K562 (cell line): ENCODE data around the gene GP1BA. TPM values are rescaled to one million over a fixed set of nuclear protein-coding genes. Genes with fewer than 3 reads are reported as not detected.
A peak's percentile ranks its signal among the peaks of the same experiment; 100 is the strongest.

Source experiments
- BCOR ChIP-seq: fragments of 450-650 bp; IDR thresholded peaks from 2 replicates; pipeline ENCODE4 v1.6.1; 2016
- BRF1 ChIP-seq: IDR thresholded peaks from 3 replicates; pipeline ENCODE4 v1.6.1; 2011; ENCODE audit warnings: borderline replicate concordance, mild to moderate bottlenecking; ENCODE audit not compliant: insufficient read length; ENCODE audit errors: extremely low read depth
- CBFB ChIP-seq: sonication (generic); formaldehyde crosslinking; IDR thresholded peaks from 2 replicates; pipeline ENCODE4 v1.4.0; 2020; ENCODE audit warnings: mild to moderate bottlenecking, missing genetic modification reagents
- CTCF ChIP-seq, 3 experiments: IDR thresholded peaks in 2 of 3; conservative IDR thresholded peaks in 1 of 3; 2 replicates each; pipeline ENCODE4 v1.5.1; 2011 to 2012; ENCODE audit warnings: low read length in 3 of 3, mild to moderate bottlenecking in 3 of 3, control low read depth in 2 of 3, improper control_type of control experiment in 1 of 3, inconsistent platforms in 1 of 3, low read depth in 1 of 3, mixed read lengths in 1 of 3, moderate library complexity in 1 of 3; ENCODE audit not compliant: insufficient read depth in 2 of 3
- GABPB1 ChIP-seq: sonication (generic); formaldehyde crosslinking; IDR thresholded peaks from 2 replicates; pipeline ENCODE4 v1.8.0; 2022; ENCODE audit warnings: mild to moderate bottlenecking, missing genetic modification reagents
- IRF1 ChIP-seq: sonication (generic); formaldehyde crosslinking; IDR thresholded peaks from 2 replicates; pipeline ENCODE4 v1.8.0; 2022; ENCODE audit warnings: missing genetic modification reagents, mild to moderate bottlenecking, borderline replicate concordance
- MAZ ChIP-seq, 2 experiments: fragments of 450-650 bp in 1 of 2; sonication (generic) in 1 of 2; formaldehyde crosslinking; IDR thresholded peaks in 1 of 2; conservative IDR thresholded peaks in 1 of 2; 2 replicates each; pipeline versions ENCODE4 v1.4.0 to v1.5.0; 2020; ENCODE audit warnings: mild to moderate bottlenecking in 1 of 2, missing genetic modification reagents in 1 of 2
- MEF2D ChIP-seq: conservative IDR thresholded peaks from 2 replicates; pipeline ENCODE4 v1.6.1; 2016; ENCODE audit warnings: low read depth, missing genetic modification characterization, missing compliant biosample characterization
- MGA ChIP-seq: fragments of 450-650 bp; IDR thresholded peaks from 2 replicates; pipeline ENCODE4 v1.6.1; 2016; ENCODE audit warnings: mild to moderate bottlenecking, moderate library complexity
- SMARCA4 ChIP-seq: fragments of 450-650 bp; IDR thresholded peaks from 2 replicates; pipeline ENCODE4 v1.6.1; 2016
- ZNF785 ChIP-seq: fragments of 250-450 bp; sonication (Bioruptor Pico); IDR thresholded peaks from 2 replicates; pipeline ENCODE4 v1.4.0; 2020; ENCODE audit warnings: mild to moderate bottlenecking
- ZNF79 ChIP-seq: fragments of 250-450 bp; sonication (Bioruptor Pico); IDR thresholded peaks from 2 replicates; pipeline ENCODE4 v1.4.0; 2020; ENCODE audit warnings: low read depth, mild to moderate bottlenecking, moderate library complexity
- polyA plus RNA-seq, 8 experiments: library from polyadenylated mRNA; depleted of rRNA in 4 of 8; stranded (reverse) in 5 of 8; unstranded in 3 of 8; fragments of >200 nt; fragmentation: Nextera tagmentation in 2 of 8; fragmentation: Illumina TruSeq in 1 of 8; extraction: Ambion mirVana in 2 of 8; extraction: Trizol in 1 of 8; gene quantifications; 2 replicates each; pipeline versions ENCODE4 v1.2.1 to v1.2.3, GENCODE V29; 2011 to 2014; ENCODE audit warnings: inconsistent platforms in 1 of 8, missing spikeins in 1 of 8
- total RNA-seq, 7 experiments: library from RNA; depleted of rRNA in 6 of 7; stranded (reverse); fragments of >200 nt in 6 of 7; fragmentation: Illumina TruSeq in 2 of 7; extraction: Trizol in 2 of 7; gene quantifications; 2 replicates each; pipeline versions ENCODE4 v1.2.1 to v1.2.3, GENCODE V29; 2011 to 2021; ENCODE audit warnings: low replicate concordance in 1 of 7

GP1BA gene
- total and polyA plus RNA-seq, 9 of the 15 experiments (the other 6 are each of a cell fraction or from before 2014, with no cell fraction given): 0.01 TPM; not detected in 8

GRCh38 chr17:4948166-4948930 lies 16.3 kb downstream of the GP1BA start, which contains the start of gene PFN1 (continued):
- TF ChIP-seq SMARCA4 (peak; percentile 55; the same call in 1 of the 2 replicates), MEF2D (tag) (no peak), MAZ (CRISPR knock-in tag; conservative IDR thresholded peaks at IDR 0.05 in 1 of 2, IDR thresholded peaks at IDR 0.05 in 1 of 2) (no peak; a peak in 3 of 4 replicates), IRF1 (peak; percentile 58; the same call in 1 of the 2 replicates), GABPB1 (CRISPR knock-in tag) (no peak), ZNF79 (CRISPR knock-in tag) (no peak), CBFB (CRISPR knock-in tag) (no peak), ZNF785 (CRISPR knock-in tag) (no peak), BCOR (peak; percentile 16; the same call in 1 of the 2 replicates), MGA (no peak), BRF1 (no peak), CTCF (IDR thresholded peaks at IDR 0.05 in 2 of 3, conservative IDR thresholded peaks at IDR 0.05 in 1 of 3; ENCODE audit: insufficient read depth in 2 of 3, low read depth in 1 of 3, low read length in 3 of 3) (no peak)
